Spleen (tissue), 11 donors: ENCODE measurements around the gene IL1F10. TPM values are rescaled to one million over a fixed set of nuclear protein-coding genes. Genes with fewer than 3 reads are reported as not detected.

Source experiments
- DNase-seq: peaks from one replicate; pipeline ENCODE4 v3.0.0-alpha.2; 2020
- H3K27ac ChIP-seq, 8 donors: fragments of 200-600 bp; sonication (generic) in 7 of 8; 1 replicate in 4 of 8; 2 replicates in 4 of 8; pipeline versions ENCODE4 v1.5.0 to v1.8.0; 2016 to 2021; ENCODE audit warnings: inconsistent platforms in 4 of 8, mild to moderate bottlenecking in 4 of 8, moderate library complexity in 1 of 8
- H3K27me3 ChIP-seq, 7 donors: fragments of 200-600 bp; sonication (generic) in 6 of 7; replicated peaks in 1 of 7; 1 replicate in 4 of 7; 2 replicates in 3 of 7; pipeline versions ENCODE4 v1.5.0 to v1.8.0; 2016 to 2021; ENCODE audit warnings: inconsistent platforms in 3 of 7, mild to moderate bottlenecking in 1 of 7
- H3K36me3 ChIP-seq, 6 donors: fragments of 200-600 bp; sonication (generic) in 5 of 6; 1 replicate in 4 of 6; 2 replicates in 2 of 6; pipeline versions ENCODE4 v1.5.0 to v1.8.0; 2016 to 2021; ENCODE audit warnings: inconsistent platforms in 2 of 6
- H3K4me1 ChIP-seq, 6 donors: fragments of 200-600 bp; sonication (generic) in 5 of 6; 1 replicate in 3 of 6; 2 replicates in 3 of 6; pipeline versions ENCODE4 v1.5.0 to v1.8.0; 2016 to 2021; ENCODE audit warnings: inconsistent platforms in 3 of 6
- H3K4me3 ChIP-seq, 8 donors: fragments of 200-600 bp; sonication (generic) in 7 of 8; 1 replicate in 4 of 8; 2 replicates in 4 of 8; pipeline versions ENCODE4 v1.5.0 to v1.8.0; 2016 to 2021; ENCODE audit warnings: inconsistent platforms in 4 of 8, mild to moderate bottlenecking in 4 of 8, moderate library complexity in 2 of 8
- H3K9me3 ChIP-seq, 8 donors: fragments of 200-600 bp; sonication (generic) in 7 of 8; 1 replicate in 4 of 8; 2 replicates in 4 of 8; pipeline versions ENCODE4 v1.5.0 to v1.8.0; 2016 to 2021; ENCODE audit warnings: inconsistent platforms in 4 of 8
- CTCF ChIP-seq, 11 experiments: fragments of 200-600 bp in 7 of 11; fragments of 450-650 bp in 4 of 11; sonication (generic) in 4 of 11; IDR thresholded peaks in 8 of 11; conservative IDR thresholded peaks in 3 of 11; 1 replicate in 7 of 11; 2 replicates in 4 of 11; pipeline versions ENCODE4 v1.4.0 to v1.8.0; 2016 to 2021; ENCODE audit warnings: antibody characterized with exemption in 11 of 11, inconsistent platforms in 4 of 11, mild to moderate bottlenecking in 1 of 11
- POLR2A ChIP-seq, 3 donors: fragments of 450-650 bp; IDR thresholded peaks; one replicate each; pipeline ENCODE4 v1.5.1; 2017; ENCODE audit warnings: antibody characterized with exemption in 3 of 3, mild to moderate bottlenecking in 1 of 3
- POLR2AphosphoS5 ChIP-seq, 3 donors: sonication (generic); formaldehyde crosslinking; IDR thresholded peaks; one replicate each; pipeline ENCODE4 v1.5.1; 2017; ENCODE audit warnings: antibody characterized with exemption in 3 of 3
- WGBS, 5 donors: extraction: QIAGEN DNeasy Blood & Tissue Kit in 3 of 5; methylation state at CpG; one replicate each; pipeline versions ENCODE4 v1.1.5 to v1.1.7; 2013 to 2018; 5-methylcytosine and 5-hydroxymethylcytosine counted together
- intact Hi-C: fragments of 100-400 bp; cut with DNase I; formaldehyde crosslinking; loops from one replicate; pipeline ENCODE4 v1.15.0; 2023; ENCODE audit warnings: low total_unique reads
- polyA plus RNA-seq, 3 donors: library from polyadenylated mRNA; stranded (reverse); fragments of 200-250 nt; gene quantifications; one replicate each; pipeline ENCODE4 v1.2.1, GENCODE V29; 2013
- total RNA-seq, 7 donors: library from RNA; depleted of rRNA in 3 of 7; stranded (reverse); fragments of >200 nt in 3 of 7; fragmentation: NEBNext Ultra II Directional in 4 of 7; extraction: Animal tissue kit (Norgen Biotek cat#: 25700) in 4 of 7; gene quantifications; one replicate each; pipeline versions ENCODE4 v1.1.0 to v1.2.1, GENCODE V29; 2016 to 2021
- donor health status: healthy with polysubstance abuse.
- donor health status: DM: no; HTN: no; CAD: no; lungs with moderate emphysema.
- donor health status: DM: no; HTN: no; CAD: no.
- donor health status: Bipolar disorder and iron deficiency.
- donor health status: healthy.
- donor health status: DM: no; HTN: no; CAD: no.
- donor health status: DM: yes; HTN: yes; CAD: no.

Gene IL1F10
- total and polyA plus RNA-seq, 10 donors = not detected

- Histone ChIP-seq H3K4me1 (peaks cover 7 to 50% (median 20%) of the 10 kb centered on the region in 6 donors), H3K27me3 (no peaks in the 10 kb centered on the region), H3K36me3 (no peaks in the 10 kb centered on the region), H3K9me3 (no peaks in the 10 kb centered on the region), H3K27ac (peak overlapping the region in 3 of 8 donors; percentile 22 to 67 (median 40)), H3K4me3 (peak overlapping the region in 1 of 8 donors; percentile 22)
- intact Hi-C loops = no loop called here
- no peak for DNase-seq
- 26 to 57% (median 30%) methylated on average over 7 to 10 of the region's 10 CpGs for WGBS, 5 donors
- TF ChIP-seq POLR2A (IDR thresholded peaks at IDR 0.05) = no peak
- TF ChIP-seq CTCF (IDR thresholded peaks at IDR 0.05 in 8 of 11, conservative IDR thresholded peaks at IDR 0.05 in 3 of 11) = no peak
- no peak for TF ChIP-seq POLR2AphosphoS5 (IDR thresholded peaks at IDR 0.05)
Measured at GRCh38 chr2:113116100-113116958, 48.6 kb downstream of the IL1F10 start.

GRCh38 chr2:113117541-113118262 is 49.9 kb downstream of the IL1F10 start:
- no peak overlapping the region for H3K27ac ChIP-seq
- DNase-seq = no peak

GRCh38 chr2:113118263-113118657 is 50.5 kb downstream of the IL1F10 start:
- H3K27ac ChIP-seq = no peak overlapping the region

More at GRCh38 chr2:113117541-113118262, 49.9 kb downstream of the IL1F10 start:
- intact Hi-C loops = no loop called here
- 90 to 95% (median 93%) methylated on average over 9 of the region's 9 CpGs for WGBS, 5 donors
- Histone ChIP-seq H3K36me3 (no peaks in the 10 kb centered on the region), H3K4me1 (peaks cover 7 to 37% (median 18%) of the 10 kb centered on the region in 6 donors), H3K9me3 (no peaks in the 10 kb centered on the region), H3K27me3 (no peaks in the 10 kb centered on the region), H3K4me3 (no peak overlapping the region)
- no peak for TF ChIP-seq POLR2AphosphoS5 (IDR thresholded peaks at IDR 0.05)
- no peak for TF ChIP-seq POLR2A (IDR thresholded peaks at IDR 0.05)
- TF ChIP-seq CTCF (IDR thresholded peaks at IDR 0.05 in 8 of 11, conservative IDR thresholded peaks at IDR 0.05 in 3 of 11) = no peak

More at GRCh38 chr2:113118263-113118657, 50.5 kb downstream of the IL1F10 start:
- Histone ChIP-seq H3K4me1 (peaks cover 7 to 38% (median 18%) of the 10 kb centered on the region in 6 donors), H3K36me3 (no peaks in the 10 kb centered on the region), H3K9me3 (no peaks in the 10 kb centered on the region), H3K4me3 (no peak overlapping the region), H3K27me3 (no peaks in the 10 kb centered on the region)
- intact Hi-C loops = no loop called here
- DNase-seq = no peak
- WGBS, 5 donors = 95 to 100% (median 98%) methylated on average over 2 of the region's 2 CpGs
- TF ChIP-seq POLR2A (IDR thresholded peaks at IDR 0.05) (no peak), CTCF (IDR thresholded peaks at IDR 0.05 in 8 of 11, conservative IDR thresholded peaks at IDR 0.05 in 3 of 11) (no peak), POLR2AphosphoS5 (IDR thresholded peaks at IDR 0.05) (no peak)
